Osteocyte (in vitro differentiated cells): Measurements from ENCODE around the gene CNOT2. TPM values are rescaled to one million over a fixed set of nuclear protein-coding genes. Genes with fewer than 3 reads are reported as not detected.

Experiments
- DNase-seq: peaks from one replicate; pipeline ENCODE4 v3.0.0; 2021; ENCODE audit warnings: mixed read lengths; ENCODE audit not compliant: unreplicated experiment; ENCODE audit errors: extremely low spot score
- H3K27ac Mint-ChIP-seq: one replicate; pipeline ENCODE4 v1.8.0; 2021; ENCODE audit warnings: mild to moderate bottlenecking, mixed read lengths; ENCODE audit not compliant: unreplicated experiment
- H3K27me3 Mint-ChIP-seq: one replicate; pipeline ENCODE4 v1.8.0; 2021; ENCODE audit warnings: mixed read lengths; ENCODE audit not compliant: unreplicated experiment
- H3K36me3 Mint-ChIP-seq: one replicate; pipeline ENCODE4 v1.8.0; 2021; ENCODE audit warnings: mixed read lengths; ENCODE audit not compliant: unreplicated experiment
- H3K4me1 Mint-ChIP-seq: one replicate; pipeline ENCODE4 v1.8.0; 2021; ENCODE audit warnings: mixed read lengths; ENCODE audit not compliant: unreplicated experiment
- H3K4me3 Mint-ChIP-seq: one replicate; pipeline ENCODE4 v1.8.0; 2021; ENCODE audit warnings: mild to moderate bottlenecking, moderate library complexity, mixed read lengths; ENCODE audit not compliant: unreplicated experiment
- H3K9me3 Mint-ChIP-seq: one replicate; pipeline ENCODE4 v1.8.0; 2021; ENCODE audit warnings: mixed read lengths; ENCODE audit not compliant: unreplicated experiment
- total RNA-seq: library from RNA; stranded (reverse); gene quantifications from 2 replicates; pipeline ENCODE4 v1.2.1, GENCODE V29; 2021
- TF ChIP-seq, protein P1 (sequence below): fragments of 200-600 bp; sonication (generic); IDR thresholded peaks from 2 replicates; pipeline ENCODE4 v1.5.0; 2021; ENCODE audit warnings: antibody characterized with exemption, mild to moderate bottlenecking, moderate library complexity

The CNOT2 gene
- total RNA-seq, 1 donor from 2014 or later, result 73.8 TPM

- no peaks in the 10 kb centered on the region for H3K36me3 Mint-ChIP-seq
- H3K4me1 Mint-ChIP-seq, result no peaks in the 10 kb centered on the region
- H3K27ac Mint-ChIP-seq, result no peak overlapping the region
Measured at GRCh38 chr12:70399311-70399710, 156.1 kb downstream of the CNOT2 start.

DNA sequence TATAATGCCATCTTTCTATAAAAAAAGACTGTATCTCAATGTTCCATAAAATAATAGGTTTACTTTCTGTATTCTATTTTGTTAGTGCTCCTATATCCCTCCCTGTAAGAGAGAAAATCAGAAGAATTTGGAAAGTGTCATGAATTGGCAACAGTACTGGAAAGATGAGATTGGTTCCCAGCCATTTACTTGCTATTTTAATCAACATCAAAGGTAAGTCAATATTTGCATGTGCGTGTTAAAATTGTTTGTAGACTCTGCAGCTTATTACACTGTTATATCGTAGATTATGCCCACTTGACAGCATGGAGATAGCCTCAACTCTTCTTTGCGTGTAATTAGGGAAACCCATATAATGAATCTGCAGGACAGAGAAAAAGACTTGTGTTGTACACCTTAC is 156.9 kb downstream of the CNOT2 start:
- H3K9me3 Mint-ChIP-seq, result no peaks in the 10 kb centered on the region
- no peak overlapping the region for H3K4me3 Mint-ChIP-seq

More at GRCh38 chr12:70399311-70399710, 156.1 kb downstream of the CNOT2 start:
- H3K9me3 Mint-ChIP-seq, result no peaks in the 10 kb centered on the region
- H3K4me3 Mint-ChIP-seq, result no peak overlapping the region
- H3K27me3 Mint-ChIP-seq, result no peaks in the 10 kb centered on the region
- no peak for DNase-seq
- TF ChIP-seq, protein P1, sequence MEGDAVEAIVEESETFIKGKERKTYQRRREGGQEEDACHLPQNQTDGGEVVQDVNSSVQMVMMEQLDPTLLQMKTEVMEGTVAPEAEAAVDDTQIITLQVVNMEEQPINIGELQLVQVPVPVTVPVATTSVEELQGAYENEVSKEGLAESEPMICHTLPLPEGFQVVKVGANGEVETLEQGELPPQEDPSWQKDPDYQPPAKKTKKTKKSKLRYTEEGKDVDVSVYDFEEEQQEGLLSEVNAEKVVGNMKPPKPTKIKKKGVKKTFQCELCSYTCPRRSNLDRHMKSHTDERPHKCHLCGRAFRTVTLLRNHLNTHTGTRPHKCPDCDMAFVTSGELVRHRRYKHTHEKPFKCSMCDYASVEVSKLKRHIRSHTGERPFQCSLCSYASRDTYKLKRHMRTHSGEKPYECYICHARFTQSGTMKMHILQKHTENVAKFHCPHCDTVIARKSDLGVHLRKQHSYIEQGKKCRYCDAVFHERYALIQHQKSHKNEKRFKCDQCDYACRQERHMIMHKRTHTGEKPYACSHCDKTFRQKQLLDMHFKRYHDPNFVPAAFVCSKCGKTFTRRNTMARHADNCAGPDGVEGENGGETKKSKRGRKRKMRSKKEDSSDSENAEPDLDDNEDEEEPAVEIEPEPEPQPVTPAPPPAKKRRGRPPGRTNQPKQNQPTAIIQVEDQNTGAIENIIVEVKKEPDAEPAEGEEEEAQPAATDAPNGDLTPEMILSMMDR, result no peak

GRCh38 chr12:70402597-70402996 is 159.4 kb downstream of the CNOT2 start:
- no peaks in the 10 kb centered on the region for H3K36me3 Mint-ChIP-seq
- TF ChIP-seq, protein P1, result no peak
- no peaks in the 10 kb centered on the region for H3K4me1 Mint-ChIP-seq
- H3K9me3 Mint-ChIP-seq, result no peaks in the 10 kb centered on the region
- H3K27ac Mint-ChIP-seq, result no peak overlapping the region
- H3K4me3 Mint-ChIP-seq, result no peak overlapping the region
- H3K27me3 Mint-ChIP-seq, result no peaks in the 10 kb centered on the region
- no peak for DNase-seq

More for the DNA sequence above, 156.9 kb downstream of the CNOT2 start:
- no peaks in the 10 kb centered on the region for H3K4me1 Mint-ChIP-seq
- no peak for DNase-seq
- no peaks in the 10 kb centered on the region for H3K27me3 Mint-ChIP-seq
- TF ChIP-seq, protein P1, result no peak
- no peaks in the 10 kb centered on the region for H3K36me3 Mint-ChIP-seq
- H3K27ac Mint-ChIP-seq, result no peak overlapping the region

GRCh38 chr12:70403826-70404225 is 160.6 kb downstream of the CNOT2 start:
- H3K27ac Mint-ChIP-seq, result no peak overlapping the region
- H3K4me3 Mint-ChIP-seq, result no peak overlapping the region
- H3K9me3 Mint-ChIP-seq, result no peaks in the 10 kb centered on the region
- TF ChIP-seq, protein P1, result no peak
- H3K36me3 Mint-ChIP-seq, result no peaks in the 10 kb centered on the region
- DNase-seq, result no peak
- no peaks in the 10 kb centered on the region for H3K27me3 Mint-ChIP-seq
- H3K4me1 Mint-ChIP-seq, result no peaks in the 10 kb centered on the region

Other genes starting within 250 kb of the CNOT2 start
- 1.1 and 1.5 TPM in 2 replicates for gene KCNMB4, start 122.9 kb downstream of the CNOT2 start, total RNA-seq